ENCODE results near the gene GOLGA6B.
"Not testable (repeated sequence)": the region's sequence is repeated elsewhere in the genome, so short reads cannot be mapped to it uniquely, and the experiment has no call there.

DNA sequence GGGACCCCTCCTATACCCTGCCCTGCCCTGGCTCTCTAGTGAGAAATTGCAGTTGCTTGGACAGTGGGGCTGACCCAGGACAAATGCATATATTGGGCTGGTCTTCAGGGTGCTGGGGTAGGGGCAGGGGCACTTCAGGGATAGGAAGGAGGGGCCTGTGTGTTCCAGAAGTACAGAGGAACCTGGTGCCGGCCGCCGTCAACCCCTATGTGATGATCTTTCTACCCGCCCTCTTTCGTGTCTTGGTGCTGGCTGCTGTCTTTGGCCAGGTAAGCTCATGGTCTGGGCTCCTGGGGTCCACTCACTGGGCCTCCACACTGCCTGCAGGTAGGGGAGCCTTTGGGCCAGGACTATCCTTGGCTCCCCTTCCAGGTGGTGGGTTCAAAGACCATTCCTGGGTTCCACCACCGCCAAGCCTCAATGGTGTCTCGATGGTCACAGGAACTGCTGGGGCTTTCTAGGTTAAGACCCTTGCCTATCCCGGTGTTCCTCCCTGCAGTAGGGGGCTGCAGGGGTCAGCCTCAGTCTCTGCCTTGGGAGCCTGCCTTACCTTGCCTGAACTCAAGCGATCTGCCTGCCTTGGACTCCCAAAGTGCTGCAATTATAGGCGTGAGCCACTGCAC lies 5.8 kb upstream of the GOLGA6B start:
- TF ChIP-seq, protein P1, sequence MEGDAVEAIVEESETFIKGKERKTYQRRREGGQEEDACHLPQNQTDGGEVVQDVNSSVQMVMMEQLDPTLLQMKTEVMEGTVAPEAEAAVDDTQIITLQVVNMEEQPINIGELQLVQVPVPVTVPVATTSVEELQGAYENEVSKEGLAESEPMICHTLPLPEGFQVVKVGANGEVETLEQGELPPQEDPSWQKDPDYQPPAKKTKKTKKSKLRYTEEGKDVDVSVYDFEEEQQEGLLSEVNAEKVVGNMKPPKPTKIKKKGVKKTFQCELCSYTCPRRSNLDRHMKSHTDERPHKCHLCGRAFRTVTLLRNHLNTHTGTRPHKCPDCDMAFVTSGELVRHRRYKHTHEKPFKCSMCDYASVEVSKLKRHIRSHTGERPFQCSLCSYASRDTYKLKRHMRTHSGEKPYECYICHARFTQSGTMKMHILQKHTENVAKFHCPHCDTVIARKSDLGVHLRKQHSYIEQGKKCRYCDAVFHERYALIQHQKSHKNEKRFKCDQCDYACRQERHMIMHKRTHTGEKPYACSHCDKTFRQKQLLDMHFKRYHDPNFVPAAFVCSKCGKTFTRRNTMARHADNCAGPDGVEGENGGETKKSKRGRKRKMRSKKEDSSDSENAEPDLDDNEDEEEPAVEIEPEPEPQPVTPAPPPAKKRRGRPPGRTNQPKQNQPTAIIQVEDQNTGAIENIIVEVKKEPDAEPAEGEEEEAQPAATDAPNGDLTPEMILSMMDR (IDR thresholded peaks at IDR 0.05) = not testable (repeated sequence)
- not testable (repeated sequence) for TF ChIP-seq POLR2A (IDR thresholded peaks at IDR 0.05); POLR2AphosphoS5 (IDR thresholded peaks at IDR 0.05; ENCODE audit: insufficient read depth in 1 of 2, low read depth in 1 of 2)
